K562 (cell line): Measurements from ENCODE around the gene ERGIC1. TPM values are rescaled to one million over a fixed set of nuclear protein-coding genes. Genes with fewer than 3 reads are reported as not detected.

ENCODE experiments used
- EWSR1 ChIP-seq: fragments of 450-650 bp; IDR thresholded peaks from 2 replicates; pipeline ENCODE4 v1.6.1; 2018; ENCODE audit warnings: borderline replicate concordance, mild to moderate bottlenecking, low read depth, moderate library complexity; ENCODE audit not compliant: partially characterized antibody
- GATA2 ChIP-seq: sonication (generic); formaldehyde crosslinking; IDR thresholded peaks from 2 replicates; pipeline ENCODE4 v1.4.0; 2020; ENCODE audit warnings: mild to moderate bottlenecking, missing genetic modification reagents
- KAT7 ChIP-seq: sonication (generic); formaldehyde crosslinking; IDR thresholded peaks from 2 replicates; pipeline ENCODE4 v1.8.0; 2022; ENCODE audit warnings: missing genetic modification reagents, mild to moderate bottlenecking, borderline replicate concordance
- POLR3G ChIP-seq: IDR thresholded peaks from 2 replicates; pipeline ENCODE4 v1.6.1; 2011; ENCODE audit not compliant: insufficient read length, insufficient replicate concordance; ENCODE audit errors: extremely low read depth
- SMAD1 ChIP-seq: fragments of 150-350 bp; IDR thresholded peaks from 2 replicates; pipeline ENCODE4 v1.6.1; 2014; ENCODE audit warnings: low read length, low read depth; ENCODE audit not compliant: partially characterized antibody
- SNRNP70 ChIP-seq: fragments of 200-400 bp; formaldehyde crosslinking; optimal IDR thresholded peaks from 2 replicates; pipeline ENCODE3; 2017; ENCODE audit warnings: low read depth, low read length
- TCF3 ChIP-seq: sonication (generic); formaldehyde crosslinking; IDR thresholded peaks from 2 replicates; pipeline ENCODE4 v1.4.0; 2020; ENCODE audit warnings: mild to moderate bottlenecking, missing genetic modification reagents
- TCF7L2 ChIP-seq: fragments of 150-350 bp; IDR thresholded peaks from 2 replicates; pipeline ENCODE4 v1.6.1; 2016; ENCODE audit warnings: low read depth, mild to moderate bottlenecking, low read length, moderate library complexity
- ZEB2 ChIP-seq: fragments of 450-650 bp; IDR thresholded peaks from 2 replicates; pipeline ENCODE4 v1.6.1; 2016
- ZNF140 ChIP-seq: fragments of 250-450 bp; sonication (Bioruptor Pico); IDR thresholded peaks from 2 replicates; pipeline ENCODE4 v1.8.0; 2021; ENCODE audit warnings: moderate library complexity, mild to moderate bottlenecking, inconsistent platforms
- ZNF384 ChIP-seq: IDR thresholded peaks from 2 replicates; pipeline ENCODE4 v1.6.1; 2012; ENCODE audit warnings: low read depth, low read length, improper control_type of control experiment
- polyA plus RNA-seq, 8 experiments: library from polyadenylated mRNA; depleted of rRNA in 4 of 8; stranded (reverse) in 5 of 8; unstranded in 3 of 8; fragments of >200 nt; fragmentation: Nextera tagmentation in 2 of 8; fragmentation: Illumina TruSeq in 1 of 8; extraction: Ambion mirVana in 2 of 8; extraction: Trizol in 1 of 8; gene quantifications; 2 replicates each; pipeline versions ENCODE4 v1.2.1 to v1.2.3, GENCODE V29; 2011 to 2014; ENCODE audit warnings: inconsistent platforms in 1 of 8, missing spikeins in 1 of 8
- total RNA-seq, 7 experiments: library from RNA; depleted of rRNA in 6 of 7; stranded (reverse); fragments of >200 nt in 6 of 7; fragmentation: Illumina TruSeq in 2 of 7; extraction: Trizol in 2 of 7; gene quantifications; 2 replicates each; pipeline versions ENCODE4 v1.2.1 to v1.2.3, GENCODE V29; 2011 to 2021; ENCODE audit warnings: low replicate concordance in 1 of 7
- TF ChIP-seq, protein P1 (sequence below): fragments of 450-650 bp; IDR thresholded peaks from 2 replicates; pipeline ENCODE4 v1.7.0; 2016; ENCODE audit warnings: borderline replicate concordance
- TF ChIP-seq, protein P2 (sequence below): fragments of 450-650 bp; conservative IDR thresholded peaks from 2 replicates; pipeline ENCODE4 v1.6.1; 2016; ENCODE audit warnings: missing genetic modification characterization, low read depth, mild to moderate bottlenecking, missing compliant biosample characterization, moderate library complexity
- TF ChIP-seq, protein P3 (sequence below): sonication (generic); formaldehyde crosslinking; IDR thresholded peaks from 2 replicates; pipeline ENCODE4 v1.8.1; 2023; ENCODE audit warnings: mild to moderate bottlenecking, missing genetic modification reagents
- TF ChIP-seq, protein P4 (sequence below): fragments of 250-450 bp; sonication (Bioruptor Pico); IDR thresholded peaks from 2 replicates; pipeline ENCODE4 v1.5.0; 2021
- TF ChIP-seq, protein P5 (sequence below): fragments of 450-650 bp; IDR thresholded peaks from one replicate; pipeline ENCODE4 v1.6.1; 2018; ENCODE audit warnings: mild to moderate bottlenecking, moderate library complexity; ENCODE audit not compliant: partially characterized antibody
- TF ChIP-seq, protein P6 (sequence below): fragments of 250-450 bp; sonication (Bioruptor Pico); IDR thresholded peaks from 2 replicates; pipeline ENCODE4 v1.8.0; 2021; ENCODE audit warnings: moderate library complexity, mild to moderate bottlenecking, inconsistent platforms

Gene ERGIC1
- total and polyA plus RNA-seq, 9 of the 15 experiments (the other 6 are each of a cell fraction or from before 2014, with no cell fraction given): 5.5 to 68.4 (median 36.4) TPM

DNA sequence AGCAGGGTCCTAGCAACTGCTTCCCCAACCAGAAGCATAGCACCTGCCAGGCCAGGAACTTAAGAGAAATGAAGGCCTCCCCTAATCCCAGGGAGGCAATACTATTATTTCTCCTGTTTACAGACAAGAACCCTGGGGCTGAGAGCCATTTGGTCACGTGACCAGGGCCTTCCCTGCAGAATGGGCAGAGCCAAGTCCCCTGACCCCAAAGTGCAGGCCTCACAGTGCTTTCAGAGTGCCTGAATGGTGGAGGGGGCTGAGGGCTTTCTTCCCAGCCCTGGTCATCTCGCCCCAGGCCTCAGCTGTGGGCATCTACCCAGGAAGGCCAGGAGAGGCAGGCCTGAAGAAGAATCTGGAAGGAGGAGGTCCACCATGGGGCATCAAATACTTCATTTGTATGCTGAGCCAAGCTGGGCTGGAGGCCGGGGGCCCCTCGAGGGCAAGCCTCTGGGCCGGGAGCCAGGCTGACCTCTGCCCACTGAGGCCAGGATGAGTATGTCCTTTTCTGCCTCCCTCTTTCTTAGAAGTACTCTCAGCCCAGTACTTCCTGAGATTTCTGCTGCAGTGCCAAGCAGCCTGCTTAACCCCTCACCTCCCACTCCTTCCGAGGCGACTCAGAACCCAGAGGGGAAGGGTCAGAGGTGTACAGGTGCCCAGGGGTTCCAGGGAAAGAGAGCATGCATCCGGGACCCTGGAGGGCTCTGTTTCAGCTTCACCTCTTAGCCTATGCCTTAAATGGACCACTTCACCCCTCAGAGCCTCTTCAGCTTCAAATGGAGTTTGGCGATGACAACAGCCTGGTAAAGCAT is 44.2 kb upstream of the ERGIC1 start (continued):
- TF ChIP-seq, protein P1, sequence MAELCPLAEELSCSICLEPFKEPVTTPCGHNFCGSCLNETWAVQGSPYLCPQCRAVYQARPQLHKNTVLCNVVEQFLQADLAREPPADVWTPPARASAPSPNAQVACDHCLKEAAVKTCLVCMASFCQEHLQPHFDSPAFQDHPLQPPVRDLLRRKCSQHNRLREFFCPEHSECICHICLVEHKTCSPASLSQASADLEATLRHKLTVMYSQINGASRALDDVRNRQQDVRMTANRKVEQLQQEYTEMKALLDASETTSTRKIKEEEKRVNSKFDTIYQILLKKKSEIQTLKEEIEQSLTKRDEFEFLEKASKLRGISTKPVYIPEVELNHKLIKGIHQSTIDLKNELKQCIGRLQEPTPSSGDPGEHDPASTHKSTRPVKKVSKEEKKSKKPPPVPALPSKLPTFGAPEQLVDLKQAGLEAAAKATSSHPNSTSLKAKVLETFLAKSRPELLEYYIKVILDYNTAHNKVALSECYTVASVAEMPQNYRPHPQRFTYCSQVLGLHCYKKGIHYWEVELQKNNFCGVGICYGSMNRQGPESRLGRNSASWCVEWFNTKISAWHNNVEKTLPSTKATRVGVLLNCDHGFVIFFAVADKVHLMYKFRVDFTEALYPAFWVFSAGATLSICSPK: no peak
- TF ChIP-seq SNRNP70 (no peak), SMAD1 (no peak), ZEB2 (no peak), ZNF140 (CRISPR knock-in tag) (no peak), POLR3G (no peak), TCF3 (CRISPR knock-in tag) (no peak), TCF7L2 (no peak), GATA2 (CRISPR knock-in tag) (no peak), KAT7 (CRISPR knock-in tag) (no peak), ZNF384 (no peak), EWSR1 (no peak)
- TF ChIP-seq, protein P2, sequence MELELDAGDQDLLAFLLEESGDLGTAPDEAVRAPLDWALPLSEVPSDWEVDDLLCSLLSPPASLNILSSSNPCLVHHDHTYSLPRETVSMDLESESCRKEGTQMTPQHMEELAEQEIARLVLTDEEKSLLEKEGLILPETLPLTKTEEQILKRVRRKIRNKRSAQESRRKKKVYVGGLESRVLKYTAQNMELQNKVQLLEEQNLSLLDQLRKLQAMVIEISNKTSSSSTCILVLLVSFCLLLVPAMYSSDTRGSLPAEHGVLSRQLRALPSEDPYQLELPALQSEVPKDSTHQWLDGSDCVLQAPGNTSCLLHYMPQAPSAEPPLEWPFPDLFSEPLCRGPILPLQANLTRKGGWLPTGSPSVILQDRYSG (tag): no peak
- TF ChIP-seq, protein P3, sequence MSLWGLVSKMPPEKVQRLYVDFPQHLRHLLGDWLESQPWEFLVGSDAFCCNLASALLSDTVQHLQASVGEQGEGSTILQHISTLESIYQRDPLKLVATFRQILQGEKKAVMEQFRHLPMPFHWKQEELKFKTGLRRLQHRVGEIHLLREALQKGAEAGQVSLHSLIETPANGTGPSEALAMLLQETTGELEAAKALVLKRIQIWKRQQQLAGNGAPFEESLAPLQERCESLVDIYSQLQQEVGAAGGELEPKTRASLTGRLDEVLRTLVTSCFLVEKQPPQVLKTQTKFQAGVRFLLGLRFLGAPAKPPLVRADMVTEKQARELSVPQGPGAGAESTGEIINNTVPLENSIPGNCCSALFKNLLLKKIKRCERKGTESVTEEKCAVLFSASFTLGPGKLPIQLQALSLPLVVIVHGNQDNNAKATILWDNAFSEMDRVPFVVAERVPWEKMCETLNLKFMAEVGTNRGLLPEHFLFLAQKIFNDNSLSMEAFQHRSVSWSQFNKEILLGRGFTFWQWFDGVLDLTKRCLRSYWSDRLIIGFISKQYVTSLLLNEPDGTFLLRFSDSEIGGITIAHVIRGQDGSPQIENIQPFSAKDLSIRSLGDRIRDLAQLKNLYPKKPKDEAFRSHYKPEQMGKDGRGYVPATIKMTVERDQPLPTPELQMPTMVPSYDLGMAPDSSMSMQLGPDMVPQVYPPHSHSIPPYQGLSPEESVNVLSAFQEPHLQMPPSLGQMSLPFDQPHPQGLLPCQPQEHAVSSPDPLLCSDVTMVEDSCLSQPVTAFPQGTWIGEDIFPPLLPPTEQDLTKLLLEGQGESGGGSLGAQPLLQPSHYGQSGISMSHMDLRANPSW: no peak
- TF ChIP-seq, protein P4, sequence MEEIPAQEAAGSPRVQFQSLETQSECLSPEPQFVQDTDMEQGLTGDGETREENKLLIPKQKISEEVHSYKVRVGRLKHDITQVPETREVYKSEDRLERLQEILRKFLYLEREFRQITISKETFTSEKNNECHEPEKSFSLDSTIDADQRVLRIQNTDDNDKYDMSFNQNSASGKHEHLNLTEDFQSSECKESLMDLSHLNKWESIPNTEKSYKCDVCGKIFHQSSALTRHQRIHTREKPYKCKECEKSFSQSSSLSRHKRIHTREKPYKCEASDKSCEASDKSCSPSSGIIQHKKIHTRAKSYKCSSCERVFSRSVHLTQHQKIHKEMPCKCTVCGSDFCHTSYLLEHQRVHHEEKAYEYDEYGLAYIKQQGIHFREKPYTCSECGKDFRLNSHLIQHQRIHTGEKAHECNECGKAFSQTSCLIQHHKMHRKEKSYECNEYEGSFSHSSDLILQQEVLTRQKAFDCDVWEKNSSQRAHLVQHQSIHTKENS: no peak
- TF ChIP-seq, protein P5, sequence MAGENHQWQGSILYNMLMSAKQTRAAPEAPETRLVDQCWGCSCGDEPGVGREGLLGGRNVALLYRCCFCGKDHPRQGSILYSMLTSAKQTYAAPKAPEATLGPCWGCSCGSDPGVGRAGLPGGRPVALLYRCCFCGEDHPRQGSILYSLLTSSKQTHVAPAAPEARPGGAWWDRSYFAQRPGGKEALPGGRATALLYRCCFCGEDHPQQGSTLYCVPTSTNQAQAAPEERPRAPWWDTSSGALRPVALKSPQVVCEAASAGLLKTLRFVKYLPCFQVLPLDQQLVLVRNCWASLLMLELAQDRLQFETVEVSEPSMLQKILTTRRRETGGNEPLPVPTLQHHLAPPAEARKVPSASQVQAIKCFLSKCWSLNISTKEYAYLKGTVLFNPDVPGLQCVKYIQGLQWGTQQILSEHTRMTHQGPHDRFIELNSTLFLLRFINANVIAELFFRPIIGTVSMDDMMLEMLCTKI: no peak
- TF ChIP-seq, protein P6, sequence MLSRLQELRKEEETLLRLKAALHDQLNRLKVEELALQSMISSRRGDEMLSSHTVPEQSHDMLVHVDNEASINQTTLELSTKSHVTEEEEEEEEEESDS: no peak
